Measurements from ENCODE around the gene ASTN2.
A peak's percentile ranks its signal among the peaks of the same experiment; 100 is the strongest.

Gene ASTN2

GRCh38 chr9:117359910-117360309, 54.9 kb downstream of the ASTN2 start:
- no peak for DNase-seq (ENCODE audit: low spot score)

- DNase-seq (ENCODE audit: low spot score), result no peak
Measured at GRCh38 chr9:117355542-117355941, 59.3 kb downstream of the ASTN2 start.

- no peak for DNase-seq (ENCODE audit: low spot score)
Measured at GRCh38 chr9:117354997-117355396, 59.9 kb downstream of the ASTN2 start.

DNA sequence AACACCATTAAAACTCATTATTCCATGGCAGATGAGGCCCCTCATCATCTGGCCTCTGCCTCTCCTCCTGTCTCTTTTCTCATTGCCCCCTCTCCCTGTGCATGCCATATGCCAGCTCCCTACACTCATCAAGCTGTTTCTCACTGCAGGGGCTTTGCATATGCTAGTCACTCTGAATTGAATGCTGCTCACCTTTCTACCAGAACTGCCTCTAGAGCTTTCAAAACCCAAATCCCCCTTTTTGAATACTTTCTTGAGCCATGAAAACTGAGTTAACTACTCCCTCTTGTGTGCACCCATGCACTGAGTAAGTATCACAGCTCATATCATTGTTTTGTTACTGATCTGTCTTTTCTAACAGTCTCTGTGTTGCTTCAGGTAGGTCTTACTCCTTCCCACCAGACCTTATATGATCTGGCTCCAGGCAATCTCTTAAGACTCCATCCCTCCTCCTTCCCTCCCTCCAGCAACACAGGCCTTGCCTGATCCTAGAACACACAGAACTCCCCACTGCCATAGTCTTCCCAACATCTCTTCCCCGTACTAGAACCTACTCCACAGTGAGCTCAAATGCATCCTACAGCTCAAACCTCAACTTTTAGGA, 60.5 kb downstream of the ASTN2 start:
- no peak for DNase-seq (ENCODE audit: low spot score)

GRCh38 chr9:117344892-117345660, 69.8 kb downstream of the ASTN2 start:
- peak; percentile 29 for DNase-seq (ENCODE audit: low spot score)

DNA sequence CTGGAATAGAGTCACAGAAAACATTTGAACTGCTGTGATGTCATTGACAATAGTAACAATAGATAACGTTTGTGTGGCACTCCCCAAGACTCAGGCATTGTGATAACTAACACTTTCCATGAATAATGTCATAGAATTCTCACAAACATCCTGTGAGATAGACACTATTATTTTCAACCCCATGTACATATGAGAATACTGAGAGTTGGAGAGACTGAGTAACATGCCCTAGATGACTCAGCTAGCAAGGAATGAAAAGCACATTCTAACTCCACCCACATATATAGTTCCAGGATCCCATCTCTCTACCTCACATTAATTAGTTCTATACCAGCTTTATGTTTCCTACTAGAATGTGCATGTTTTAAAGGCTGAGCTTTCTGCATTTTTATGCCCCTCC, 71.4 kb downstream of the ASTN2 start:
- no peak for DNase-seq (ENCODE audit: low spot score)

DNA sequence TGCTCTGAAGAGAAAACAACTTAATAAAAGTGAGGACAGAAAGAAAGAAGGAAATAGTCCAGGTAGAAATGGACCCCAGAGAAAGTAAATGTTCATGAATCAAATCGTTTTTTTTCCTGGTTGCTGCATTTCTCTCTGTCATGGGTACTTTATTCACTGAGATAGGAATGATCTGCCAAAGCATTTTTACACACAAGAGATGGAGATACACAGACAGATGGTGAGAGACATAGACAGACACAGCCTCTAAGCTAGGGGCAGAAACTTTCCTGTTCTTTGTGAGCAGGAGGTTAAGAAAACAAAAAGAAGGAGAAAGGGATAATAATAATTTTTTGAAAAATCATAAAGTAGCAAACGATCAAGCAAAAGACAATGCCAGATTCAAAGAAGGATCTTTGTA, 73.7 kb downstream of the ASTN2 start:
- DNase-seq (ENCODE audit: low spot score), result no peak

DNA sequence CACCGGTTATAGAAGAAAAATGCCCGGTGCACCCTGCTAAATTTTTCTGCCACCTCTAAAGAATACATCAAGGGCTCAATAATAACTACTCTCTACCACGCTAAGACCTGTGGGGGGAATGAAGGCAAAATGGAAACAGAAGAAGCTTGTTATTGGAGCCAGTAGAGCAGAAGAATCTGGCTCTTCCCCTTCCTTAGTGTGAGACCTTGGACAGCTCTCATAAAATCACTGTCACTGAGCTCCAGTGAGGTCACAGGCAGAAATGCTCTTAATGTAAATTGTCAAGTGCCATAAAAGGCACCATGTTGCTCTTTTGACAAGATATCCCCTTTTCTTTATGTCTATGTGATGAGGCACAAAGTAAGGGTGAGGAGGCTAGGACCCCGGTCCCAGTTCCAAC, 74.4 kb downstream of the ASTN2 start:
- no peak for DNase-seq (ENCODE audit: low spot score)

DNA sequence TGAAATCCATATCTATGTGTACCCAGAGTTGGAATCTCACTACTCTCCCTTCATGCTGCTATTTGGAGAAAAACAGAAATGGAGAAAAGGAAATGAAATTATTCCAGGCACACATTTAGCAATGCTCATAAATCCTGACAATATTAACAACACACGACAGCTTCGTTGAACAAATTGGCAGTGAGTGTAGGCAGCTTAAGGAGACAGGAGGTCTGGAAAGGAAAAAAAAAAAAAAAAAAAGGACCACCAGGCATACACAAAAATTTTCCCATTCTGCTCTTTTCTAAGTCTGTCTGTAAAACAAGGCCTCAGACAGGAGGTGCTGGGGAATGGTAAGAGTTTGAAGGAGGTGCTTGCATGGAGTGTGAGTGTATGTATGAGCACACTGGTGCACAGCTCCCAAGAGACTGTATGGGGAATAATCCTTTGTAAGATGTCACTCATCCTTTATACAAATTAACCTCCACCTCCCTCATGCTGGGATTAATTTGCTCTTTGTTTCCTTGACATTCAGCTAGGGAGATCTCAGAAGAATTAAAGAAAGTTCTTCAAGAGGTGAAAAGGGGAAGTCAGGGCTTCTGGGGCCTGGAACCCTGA, 78.9 kb downstream of the ASTN2 start:
- DNase-seq (ENCODE audit: low spot score), result peak; percentile 64

GRCh38 chr9:117334101-117334500, 80.8 kb downstream of the ASTN2 start:
- DNase-seq (ENCODE audit: low spot score), result no peak

GRCh38 chr9:117325831-117326230, 89.0 kb downstream of the ASTN2 start:
- no peak for DNase-seq (ENCODE audit: low spot score)

DNA sequence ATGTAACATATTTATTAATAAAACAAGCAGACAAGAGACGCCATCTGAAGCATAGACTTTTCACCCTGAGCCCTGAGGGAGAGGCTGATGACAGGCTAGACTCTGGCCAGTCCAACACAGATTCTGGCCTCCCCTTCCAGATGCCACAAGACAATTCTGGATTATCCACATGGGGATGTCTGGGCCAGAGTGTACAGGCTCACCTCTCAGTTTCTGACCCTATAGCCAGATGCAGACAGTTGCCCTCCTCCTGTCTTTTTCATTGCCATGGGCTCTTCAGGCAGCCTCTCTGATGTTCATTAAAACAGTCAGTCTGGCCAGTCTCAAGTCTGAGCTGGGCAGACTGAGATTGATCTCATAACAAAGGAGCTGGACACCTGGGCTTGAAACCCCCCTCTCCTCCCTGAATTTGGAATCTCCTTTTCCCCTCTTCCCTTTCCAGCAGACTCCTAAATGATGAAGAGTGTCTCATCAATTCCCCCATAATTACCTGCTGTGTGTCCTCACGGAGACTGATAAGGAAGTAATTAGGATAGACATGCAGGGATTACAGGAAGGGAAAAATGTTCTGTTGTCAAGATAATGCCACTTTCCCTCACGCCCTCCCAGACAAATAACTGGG, 89.6 kb downstream of the ASTN2 start:
- no peak for DNase-seq (ENCODE audit: low spot score)

GRCh38 chr9:117323390-117323789, 91.5 kb downstream of the ASTN2 start:
- DNase-seq (ENCODE audit: low spot score), result no peak

GRCh38 chr9:117317192-117317591, 97.7 kb downstream of the ASTN2 start:
- no peak for DNase-seq (ENCODE audit: low spot score)

- DNase-seq (ENCODE audit: low spot score), result no peak
Measured at GRCh38 chr9:117315236-117315635, 99.6 kb downstream of the ASTN2 start.

DNA sequence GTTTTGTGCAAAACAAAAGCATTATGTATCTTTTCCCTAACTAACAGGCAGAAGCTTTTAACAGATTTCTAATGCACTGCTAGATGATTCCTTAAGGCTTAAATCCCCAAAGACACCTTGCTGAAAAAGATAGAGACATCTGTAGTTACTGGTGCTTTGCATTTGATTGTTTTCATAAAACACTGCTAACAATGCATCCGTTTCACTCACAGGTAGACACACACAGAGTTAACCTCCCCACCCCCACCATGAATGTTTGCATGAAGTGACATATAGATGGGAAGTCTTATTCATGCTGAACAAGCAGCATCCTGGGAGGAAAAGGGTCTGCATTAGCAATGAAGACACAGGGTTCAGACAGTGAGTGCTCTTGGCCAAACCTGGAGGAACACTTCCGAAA, 100.9 kb downstream of the ASTN2 start:
- DNase-seq (ENCODE audit: low spot score), result no peak

DNA sequence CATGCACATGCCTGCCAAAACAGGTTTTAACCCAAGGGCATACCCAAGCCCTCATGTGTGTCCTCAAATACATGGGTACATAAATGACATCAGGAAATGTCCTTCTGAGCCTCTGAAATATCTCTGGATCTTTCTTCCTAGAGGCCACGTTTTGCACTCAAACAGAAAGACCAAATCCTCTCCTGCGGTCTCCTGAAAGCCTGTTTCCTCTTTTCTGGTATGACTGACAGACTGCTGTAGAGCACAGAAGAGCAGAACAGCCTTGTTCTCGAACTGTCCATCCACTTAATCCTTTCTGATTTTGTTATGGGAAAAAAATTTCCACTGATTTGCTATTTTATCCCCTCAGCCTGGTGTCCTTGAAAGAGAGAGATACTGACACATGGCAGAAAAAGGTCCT, 107.2 kb downstream of the ASTN2 start:
- no peak for DNase-seq (ENCODE audit: low spot score)

GRCh38 chr9:117306032-117306431, 108.8 kb downstream of the ASTN2 start:
- no peak for DNase-seq (ENCODE audit: low spot score)

- no peak for DNase-seq (ENCODE audit: low spot score)
Measured at GRCh38 chr9:117305454-117305853, 109.4 kb downstream of the ASTN2 start.

DNA sequence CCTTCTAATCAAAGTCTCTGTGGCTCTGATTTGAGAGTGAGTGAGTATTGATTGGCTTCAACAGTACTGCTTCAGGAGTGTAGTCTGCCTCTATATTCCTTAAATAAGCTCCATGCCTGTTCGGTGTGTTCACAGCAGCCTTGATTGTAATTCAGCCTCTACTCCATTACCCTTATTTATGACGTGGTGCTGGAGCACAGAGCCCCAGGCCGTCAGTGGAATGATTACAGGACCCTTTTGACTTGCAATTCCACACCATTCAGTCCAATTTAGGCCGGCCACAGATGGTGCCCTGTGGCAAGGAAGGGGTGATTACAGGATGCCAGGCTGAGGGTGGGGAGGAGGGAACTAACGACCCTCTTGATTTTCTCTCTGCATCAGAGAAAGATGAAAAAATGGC, 110.3 kb downstream of the ASTN2 start:
- DNase-seq (ENCODE audit: low spot score), result no peak

DNA sequence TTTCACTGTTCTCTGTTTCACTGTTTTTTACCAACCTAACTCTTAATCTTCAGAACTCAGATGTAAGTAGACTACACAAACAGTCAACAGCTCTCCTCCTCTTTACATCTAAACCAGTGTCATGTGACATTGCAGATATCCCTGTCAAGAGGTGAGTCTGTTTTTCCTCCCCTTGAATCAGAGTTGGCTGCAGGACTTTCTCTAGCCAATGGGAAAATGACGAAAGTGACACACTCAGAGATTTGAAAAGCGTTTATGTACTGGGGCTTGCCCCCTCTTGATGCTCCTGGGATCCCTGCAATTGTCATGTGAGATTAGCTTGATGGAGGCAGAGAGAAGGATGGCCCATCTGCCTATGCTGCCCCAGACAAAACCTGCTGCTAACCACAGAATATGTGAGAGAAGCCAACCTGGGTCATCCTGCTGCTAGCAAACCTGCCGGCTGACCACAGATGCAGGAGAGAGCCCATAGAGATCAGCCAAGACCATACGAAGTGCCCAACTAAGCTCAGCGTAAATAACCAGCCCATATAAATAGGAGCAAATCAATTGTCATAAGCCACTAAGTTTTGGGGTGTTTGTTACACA, 111.1 kb downstream of the ASTN2 start:
- no peak for DNase-seq (ENCODE audit: low spot score)

GRCh38 chr9:117302487-117302886, 112.4 kb downstream of the ASTN2 start:
- no peak for DNase-seq (ENCODE audit: low spot score)

Data from D341Med (cell line).